GM10248 (cell line): ENCODE measurements around the gene MPZL2.

ENCODE experiments used
- CTCF ChIA-PET: fragments of 300-600 bp; sonication (Branson Sonifier 250); formaldehyde crosslinking; extraction: SDS; loops from one replicate; lab custom pipeline; 2021; ENCODE audit warnings: antibody characterized with exemption; lab: Yijun Ruan, JAX
- POLR2A ChIA-PET: fragments of 350-650 bp; sonication (Branson Sonifier 250); formaldehyde crosslinking; extraction: SDS; loops from one replicate; lab custom pipeline; 2020; ENCODE audit warnings: antibody characterized with exemption; lab: Yijun Ruan, JAX
- DNase-seq: peaks from one replicate; pipeline ENCODE4 v3.0.0; 2012; ENCODE audit errors: extremely low spot score
- CTCF ChIP-seq: IDR thresholded peaks from 2 replicates; pipeline ENCODE4 v1.5.1; 2012; ENCODE audit warnings: mild to moderate bottlenecking, low read depth; ENCODE audit errors: extremely low read depth, missing control alignments, control extremely low read depth

The MPZL2 gene

GRCh38 chr11:118286545-118286944 is 22.4 kb upstream of the MPZL2 start:
- no peak for DNase-seq
- ChIA-PET POLR2A (no interaction called here), CTCF (interaction anchor here (0.9 kb wide), 1 partner anchor 9 kb away, joined by 3 read pairs; no protein-coding TSS in a partner anchor)
- no peak for TF ChIP-seq CTCF

GRCh38 chr11:118283756-118284350 is 19.8 kb upstream of the MPZL2 start:
- POLR2A ChIA-PET: no interaction called here
- CTCF ChIA-PET: interaction anchor here (0.9 to 3.5 kb wide), 5 partner anchors 12 to 112 kb away, joined by 3 to 18 read pairs (median 5); no protein-coding TSS in a partner anchor
- DNase-seq: no peak
- no peak for TF ChIP-seq CTCF

- ChIA-PET POLR2A (no interaction called here), CTCF (interaction anchor here (0.9 to 3.5 kb wide), 9 partner anchors 13 to 112 kb away, joined by 3 to 18 read pairs (median 4); partner anchors contain the start of gene MPZL2)
- no peak for TF ChIP-seq CTCF
Measured at GRCh38 chr11:118283037-118283636, 19.0 kb upstream of the MPZL2 start.

GRCh38 chr11:118282606-118283005 is 18.5 kb upstream of the MPZL2 start:
- DNase-seq: no peak
- ChIA-PET CTCF (interaction anchor here (1.1 to 3.5 kb wide), 6 partner anchors 9 to 84 kb away, joined by 3 to 18 read pairs (median 4); partner anchors contain the start of gene MPZL2), POLR2A (no interaction called here)
- TF ChIP-seq CTCF: no peak

More at GRCh38 chr11:118283037-118283636, 19.0 kb upstream of the MPZL2 start:
- DNase-seq: no peak

GRCh38 chr11:118281284-118281683 is 17.2 kb upstream of the MPZL2 start:
- DNase-seq: peak; percentile 34
- ChIA-PET CTCF (interaction anchor here (2.0 to 3.5 kb wide), 3 partner anchors 11 to 207 kb away, joined by 5 to 18 read pairs (median 8); no protein-coding TSS in a partner anchor), POLR2A (no interaction called here)
- TF ChIP-seq CTCF: no peak

- no peak for TF ChIP-seq CTCF
- ChIA-PET POLR2A (no interaction called here), CTCF (interaction anchor here (1.3 to 5.6 kb wide), 7 partner anchors 14 to 78 kb away, joined by 3 to 21 read pairs (median 3); no protein-coding TSS in a partner anchor)
- DNase-seq: peak; percentile 34
Measured at GRCh38 chr11:118277312-118277711, 13.2 kb upstream of the MPZL2 start.
